Calu3 (cell line): ENCODE results near the gene DUSP10. TPM values are rescaled to one million over a fixed set of nuclear protein-coding genes. Genes with fewer than 3 reads are reported as not detected.

Experiments
- BruUV-seq: library from RNA; stranded (reverse); fragments of 400-500 nt; replicated peaks from 2 replicates; lab custom pipeline; 2021; lab: Mats Ljungman, UMichigan
- CTCF ChIA-PET: fragments of 300-600 bp; sonication (Branson Sonifier 250); formaldehyde crosslinking; loops from one replicate; lab custom pipeline; 2022; ENCODE audit warnings: antibody characterized with exemption; lab: Charles Lee
- DNase-seq: peaks from one replicate; pipeline ENCODE4 v3.0.0; 2022
- H3K27ac Mint-ChIP-seq: one replicate; pipeline ENCODE4 v1.8.0; 2022; ENCODE audit warnings: mixed read lengths; ENCODE audit not compliant: unreplicated experiment
- H3K27me3 Mint-ChIP-seq: one replicate; pipeline ENCODE4 v1.8.0; 2022; ENCODE audit warnings: mixed read lengths; ENCODE audit not compliant: unreplicated experiment
- H3K36me3 Mint-ChIP-seq: one replicate; pipeline ENCODE4 v1.8.0; 2022; ENCODE audit warnings: mild to moderate bottlenecking, moderate library complexity, mixed read lengths; ENCODE audit not compliant: insufficient read depth, unreplicated experiment
- H3K4me1 Mint-ChIP-seq: one replicate; pipeline ENCODE4 v1.8.0; 2022; ENCODE audit warnings: mild to moderate bottlenecking, low read depth, mixed read lengths; ENCODE audit not compliant: unreplicated experiment
- H3K4me3 Mint-ChIP-seq: one replicate; pipeline ENCODE4 v1.8.0; 2022; ENCODE audit warnings: mild to moderate bottlenecking, low read depth, moderate library complexity, mixed read lengths; ENCODE audit not compliant: unreplicated experiment
- H3K9me3 Mint-ChIP-seq: one replicate; pipeline ENCODE4 v1.8.0; 2022; ENCODE audit warnings: low read depth, mixed read lengths; ENCODE audit not compliant: unreplicated experiment
- CTCF ChIP-seq: fragments of 200-600 bp; IDR thresholded peaks from one replicate; pipeline ENCODE4 v1.8.0; 2022; ENCODE audit warnings: antibody characterized with exemption; ENCODE audit not compliant: unreplicated experiment
- intact Hi-C: fragments of 100-400 bp; cut with micrococcal nuclease; formaldehyde crosslinking; loops from one replicate; pipeline ENCODE4 v1.10.0; 2022; ENCODE audit not compliant: unreplicated experiment
- total RNA-seq: library from RNA; stranded (reverse); gene quantifications from 2 replicates; pipeline ENCODE4 v1.2.3, GENCODE V29; 2022

The DUSP10 gene
- total RNA-seq, 1 experiment from 2014 or later: 55.1 TPM

GRCh38 chr1:221739018-221739676, 2.7 kb downstream of the DUSP10 start:
- no peak for TF ChIP-seq CTCF
- no TSS peak for BruUV-seq
- intact Hi-C loops: no loop called here
- Mint-ChIP-seq H3K27ac (no peak overlapping the region), H3K36me3 (peaks cover 12% of the 10 kb centered on the region), H3K4me1 (peaks cover 67% of the 10 kb centered on the region), H3K4me3 (no peak overlapping the region), H3K27me3 (no peaks in the 10 kb centered on the region), H3K9me3 (no peaks in the 10 kb centered on the region)
- DNase-seq: peak; percentile 18
- CTCF ChIA-PET: no interaction called here

- peak overlapping the region; percentile 63 for H3K27ac Mint-ChIP-seq
- H3K27me3 Mint-ChIP-seq: no peaks in the 10 kb centered on the region
- BruUV-seq: no TSS peak
- peaks cover 27% of the 10 kb centered on the region for H3K36me3 Mint-ChIP-seq
- no peak for TF ChIP-seq CTCF
- intact Hi-C loops: no loop called here
- peak; percentile 49 for DNase-seq
- H3K4me3 Mint-ChIP-seq: no peak overlapping the region
- H3K4me1 Mint-ChIP-seq: peaks cover 72% of the 10 kb centered on the region
- no peaks in the 10 kb centered on the region for H3K9me3 Mint-ChIP-seq
- CTCF ChIA-PET: interaction anchor here (1.6 kb wide), 1 partner anchor 16 kb away, joined by 3 read pairs; no protein-coding TSS in a partner anchor
These were observed 5.2 kb downstream of the DUSP10 start for GRCh38 chr1:221736714-221737113.

GRCh38 chr1:221735999-221736398, 5.9 kb downstream of the DUSP10 start:
- CTCF ChIA-PET: interaction anchor here (0.6 to 0.9 kb wide), 3 partner anchors 11 to 22 kb away, joined by 3 read pairs; no protein-coding TSS in a partner anchor
- no TSS peak for BruUV-seq
- peaks cover 30% of the 10 kb centered on the region for H3K36me3 Mint-ChIP-seq
- peak overlapping the region; percentile 63 for H3K27ac Mint-ChIP-seq
- TF ChIP-seq CTCF: no peak
- intact Hi-C loops: no loop called here
- H3K27me3 Mint-ChIP-seq: no peaks in the 10 kb centered on the region
- H3K9me3 Mint-ChIP-seq: no peaks in the 10 kb centered on the region
- DNase-seq: no peak
- H3K4me1 Mint-ChIP-seq: peaks cover 72% of the 10 kb centered on the region
- H3K4me3 Mint-ChIP-seq: no peak overlapping the region

GRCh38 chr1:221734187-221734586, 7.7 kb downstream of the DUSP10 start:
- Mint-ChIP-seq H3K27ac (peak overlapping the region; percentile 47), H3K4me3 (no peak overlapping the region), H3K36me3 (peaks cover 30% of the 10 kb centered on the region), H3K27me3 (no peaks in the 10 kb centered on the region), H3K9me3 (no peaks in the 10 kb centered on the region), H3K4me1 (peaks cover 78% of the 10 kb centered on the region)
- DNase-seq: no peak
- BruUV-seq: no TSS peak
- TF ChIP-seq CTCF: no peak
- CTCF ChIA-PET: interaction anchor here (0.8 to 2.1 kb wide), 2 partner anchors 16 to 252 kb away, joined by 3 to 6 read pairs; no protein-coding TSS in a partner anchor
- intact Hi-C loops: no loop called here
